ENCODE measurements around the gene ATP6V0A1.

Gene ATP6V0A1

GRCh38 chr17:42518755-42519545, 60.3 kb downstream of the ATP6V0A1 start:
- TF ChIP-seq ZC3H10 (CRISPR knock-in tag; IDR thresholded peaks at IDR 0.05), result no peak
- TF ChIP-seq ZFP3 (CRISPR knock-in tag; IDR thresholded peaks at IDR 0.05), result no peak
- no peak for TF ChIP-seq ZNF70 (CRISPR knock-in tag; IDR thresholded peaks at IDR 0.05)
- TF ChIP-seq GLIS3 (CRISPR knock-in tag; IDR thresholded peaks at IDR 0.05), result no peak
- TF ChIP-seq TOX (CRISPR knock-in tag; IDR thresholded peaks at IDR 0.05; ENCODE audit: borderline replicate concordance), result no peak
- no peak for TF ChIP-seq BACH2 (CRISPR knock-in tag; IDR thresholded peaks at IDR 0.05; ENCODE audit: borderline replicate concordance)
- ATAC-seq, result no peak

DNA sequence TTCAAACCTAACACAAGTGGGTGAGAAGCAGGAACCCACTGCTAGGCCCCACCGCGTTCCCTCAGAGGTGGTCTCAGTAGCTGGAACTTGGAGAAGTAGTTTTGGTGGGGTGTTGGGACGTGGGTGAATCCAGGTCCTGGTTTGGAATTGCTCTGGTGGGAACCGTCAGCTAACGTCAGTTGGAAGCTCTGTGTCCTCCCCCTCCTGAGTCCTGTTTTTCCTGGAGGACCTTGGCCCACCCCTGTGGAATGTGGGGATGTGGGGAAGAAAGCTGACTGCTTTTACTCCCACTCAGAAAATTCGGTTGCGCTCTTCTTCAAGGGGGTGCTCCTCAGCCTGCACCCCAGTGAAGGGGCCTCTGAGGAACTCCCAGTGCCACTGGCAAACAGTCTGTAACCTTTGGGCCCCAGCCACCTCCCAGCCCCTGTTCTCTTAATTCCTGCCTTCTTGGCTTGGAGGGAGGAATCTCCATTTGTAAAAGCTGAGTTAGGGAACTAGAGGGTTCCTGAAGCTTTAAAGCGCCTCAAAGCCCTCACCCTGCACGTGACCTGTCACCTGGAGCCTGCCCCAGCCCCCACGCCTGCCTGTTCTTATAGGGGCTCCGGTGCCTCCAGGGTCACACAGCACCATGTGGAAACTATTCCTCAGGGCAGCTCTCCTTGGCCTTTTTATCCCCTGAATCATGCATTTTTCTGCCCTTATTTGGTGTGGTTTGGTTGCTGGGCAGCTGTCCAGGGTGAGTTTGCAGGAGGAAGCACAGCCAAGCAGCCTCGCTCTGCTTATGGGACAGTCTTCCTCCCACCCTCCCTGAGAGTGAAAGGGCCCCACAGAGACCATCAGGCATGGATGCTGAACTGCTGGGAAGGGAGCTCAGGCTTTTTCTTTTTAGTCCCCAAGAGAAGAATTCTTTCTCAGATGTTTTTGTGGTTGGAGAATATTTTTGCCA, 61.1 kb downstream of the ATP6V0A1 start:
- TF ChIP-seq ZFP3 (CRISPR knock-in tag; IDR thresholded peaks at IDR 0.05) (no peak), BACH2 (CRISPR knock-in tag; IDR thresholded peaks at IDR 0.05; ENCODE audit: borderline replicate concordance) (no peak), ESRRG (CRISPR knock-in tag; IDR thresholded peaks at IDR 0.05) (no peak)
- TF ChIP-seq, protein P1, sequence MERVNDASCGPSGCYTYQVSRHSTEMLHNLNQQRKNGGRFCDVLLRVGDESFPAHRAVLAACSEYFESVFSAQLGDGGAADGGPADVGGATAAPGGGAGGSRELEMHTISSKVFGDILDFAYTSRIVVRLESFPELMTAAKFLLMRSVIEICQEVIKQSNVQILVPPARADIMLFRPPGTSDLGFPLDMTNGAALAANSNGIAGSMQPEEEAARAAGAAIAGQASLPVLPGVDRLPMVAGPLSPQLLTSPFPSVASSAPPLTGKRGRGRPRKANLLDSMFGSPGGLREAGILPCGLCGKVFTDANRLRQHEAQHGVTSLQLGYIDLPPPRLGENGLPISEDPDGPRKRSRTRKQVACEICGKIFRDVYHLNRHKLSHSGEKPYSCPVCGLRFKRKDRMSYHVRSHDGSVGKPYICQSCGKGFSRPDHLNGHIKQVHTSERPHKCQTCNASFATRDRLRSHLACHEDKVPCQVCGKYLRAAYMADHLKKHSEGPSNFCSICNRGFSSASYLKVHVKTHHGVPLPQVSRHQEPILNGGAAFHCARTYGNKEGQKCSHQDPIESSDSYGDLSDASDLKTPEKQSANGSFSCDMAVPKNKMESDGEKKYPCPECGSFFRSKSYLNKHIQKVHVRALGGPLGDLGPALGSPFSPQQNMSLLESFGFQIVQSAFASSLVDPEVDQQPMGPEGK (CRISPR knock-in tag; IDR thresholded peaks at IDR 0.05; ENCODE audit: borderline replicate concordance), result no peak
- TF ChIP-seq, protein P2, sequence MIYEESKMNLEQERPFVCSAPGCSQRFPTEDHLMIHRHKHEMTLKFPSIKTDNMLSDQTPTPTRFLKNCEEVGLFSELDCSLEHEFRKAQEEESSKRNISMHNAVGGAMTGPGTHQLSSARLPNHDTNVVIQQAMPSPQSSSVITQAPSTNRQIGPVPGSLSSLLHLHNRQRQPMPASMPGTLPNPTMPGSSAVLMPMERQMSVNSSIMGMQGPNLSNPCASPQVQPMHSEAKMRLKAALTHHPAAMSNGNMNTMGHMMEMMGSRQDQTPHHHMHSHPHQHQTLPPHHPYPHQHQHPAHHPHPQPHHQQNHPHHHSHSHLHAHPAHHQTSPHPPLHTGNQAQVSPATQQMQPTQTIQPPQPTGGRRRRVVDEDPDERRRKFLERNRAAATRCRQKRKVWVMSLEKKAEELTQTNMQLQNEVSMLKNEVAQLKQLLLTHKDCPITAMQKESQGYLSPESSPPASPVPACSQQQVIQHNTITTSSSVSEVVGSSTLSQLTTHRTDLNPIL (CRISPR knock-in tag; IDR thresholded peaks at IDR 0.05; ENCODE audit: low read depth), result no peak
- ATAC-seq, result peak; percentile 79

GRCh38 chr17:42520540-42520951, 61.9 kb downstream of the ATP6V0A1 start:
- ATAC-seq, result peak; percentile 4
- TF ChIP-seq BACH2 (CRISPR knock-in tag; IDR thresholded peaks at IDR 0.05; ENCODE audit: borderline replicate concordance) (no peak), PPARA (CRISPR knock-in tag; IDR thresholded peaks at IDR 0.05; ENCODE audit: borderline replicate concordance) (no peak)
- TF ChIP-seq, protein P1 (CRISPR knock-in tag; IDR thresholded peaks at IDR 0.05; ENCODE audit: borderline replicate concordance), result 0 out of 2 replicates have a peak, but pooled peaks have one; percentile 34

DNA sequence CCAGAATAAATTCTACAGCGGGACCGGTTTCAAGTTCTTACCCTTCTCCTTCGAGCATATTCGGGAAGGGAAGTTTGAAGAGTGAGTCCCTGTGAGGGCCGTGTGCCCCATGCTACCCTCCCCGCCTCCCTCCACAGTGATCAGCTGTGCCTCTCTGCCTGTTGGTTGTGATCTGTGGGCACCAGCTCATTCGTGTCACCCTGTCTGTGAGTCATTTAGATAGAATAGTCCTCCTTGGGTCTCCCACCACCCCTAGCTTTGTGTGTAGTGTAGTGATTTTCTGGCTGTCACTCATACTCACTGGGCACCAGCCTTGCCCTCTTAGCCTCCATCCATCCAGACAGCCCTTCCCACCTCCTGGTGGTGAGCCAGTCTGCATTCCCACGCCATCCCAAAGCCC, 62.4 kb downstream of the ATP6V0A1 start:
- no peak for ATAC-seq
- TF ChIP-seq ZC3H10 (CRISPR knock-in tag; IDR thresholded peaks at IDR 0.05) (no peak), PPARA (CRISPR knock-in tag; IDR thresholded peaks at IDR 0.05; ENCODE audit: borderline replicate concordance) (no peak), ZNF70 (CRISPR knock-in tag; IDR thresholded peaks at IDR 0.05) (no peak), ZFP30 (CRISPR knock-in tag; IDR thresholded peaks at IDR 0.05) (no peak), SNAI2 (CRISPR knock-in tag; IDR thresholded peaks at IDR 0.05) (no peak), ZNF8 (CRISPR knock-in tag; IDR thresholded peaks at IDR 0.05) (no peak), GLIS3 (CRISPR knock-in tag; IDR thresholded peaks at IDR 0.05) (no peak), ESRRG (CRISPR knock-in tag; IDR thresholded peaks at IDR 0.05) (no peak), ZNF565 (CRISPR knock-in tag; conservative IDR thresholded peaks at IDR 0.05; ENCODE audit: low read depth) (no peak), ZFP3 (CRISPR knock-in tag; IDR thresholded peaks at IDR 0.05) (no peak), BACH2 (CRISPR knock-in tag; IDR thresholded peaks at IDR 0.05; ENCODE audit: borderline replicate concordance) (no peak), CSDC2 (CRISPR knock-in tag; IDR thresholded peaks at IDR 0.05) (no peak), TCF4 (CRISPR knock-in tag; IDR thresholded peaks at IDR 0.05; ENCODE audit: borderline replicate concordance) (no peak), TOX (CRISPR knock-in tag; IDR thresholded peaks at IDR 0.05; ENCODE audit: borderline replicate concordance) (no peak)
- TF ChIP-seq, protein P1 (CRISPR knock-in tag; IDR thresholded peaks at IDR 0.05; ENCODE audit: borderline replicate concordance), result no peak
- TF ChIP-seq, protein P3, sequence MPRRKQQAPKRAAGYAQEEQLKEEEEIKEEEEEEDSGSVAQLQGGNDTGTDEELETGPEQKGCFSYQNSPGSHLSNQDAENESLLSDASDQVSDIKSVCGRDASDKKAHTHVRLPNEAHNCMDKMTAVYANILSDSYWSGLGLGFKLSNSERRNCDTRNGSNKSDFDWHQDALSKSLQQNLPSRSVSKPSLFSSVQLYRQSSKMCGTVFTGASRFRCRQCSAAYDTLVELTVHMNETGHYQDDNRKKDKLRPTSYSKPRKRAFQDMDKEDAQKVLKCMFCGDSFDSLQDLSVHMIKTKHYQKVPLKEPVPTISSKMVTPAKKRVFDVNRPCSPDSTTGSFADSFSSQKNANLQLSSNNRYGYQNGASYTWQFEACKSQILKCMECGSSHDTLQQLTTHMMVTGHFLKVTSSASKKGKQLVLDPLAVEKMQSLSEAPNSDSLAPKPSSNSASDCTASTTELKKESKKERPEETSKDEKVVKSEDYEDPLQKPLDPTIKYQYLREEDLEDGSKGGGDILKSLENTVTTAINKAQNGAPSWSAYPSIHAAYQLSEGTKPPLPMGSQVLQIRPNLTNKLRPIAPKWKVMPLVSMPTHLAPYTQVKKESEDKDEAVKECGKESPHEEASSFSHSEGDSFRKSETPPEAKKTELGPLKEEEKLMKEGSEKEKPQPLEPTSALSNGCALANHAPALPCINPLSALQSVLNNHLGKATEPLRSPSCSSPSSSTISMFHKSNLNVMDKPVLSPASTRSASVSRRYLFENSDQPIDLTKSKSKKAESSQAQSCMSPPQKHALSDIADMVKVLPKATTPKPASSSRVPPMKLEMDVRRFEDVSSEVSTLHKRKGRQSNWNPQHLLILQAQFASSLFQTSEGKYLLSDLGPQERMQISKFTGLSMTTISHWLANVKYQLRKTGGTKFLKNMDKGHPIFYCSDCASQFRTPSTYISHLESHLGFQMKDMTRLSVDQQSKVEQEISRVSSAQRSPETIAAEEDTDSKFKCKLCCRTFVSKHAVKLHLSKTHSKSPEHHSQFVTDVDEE (CRISPR knock-in tag; IDR thresholded peaks at IDR 0.05), result no peak
- TF ChIP-seq, protein P4, sequence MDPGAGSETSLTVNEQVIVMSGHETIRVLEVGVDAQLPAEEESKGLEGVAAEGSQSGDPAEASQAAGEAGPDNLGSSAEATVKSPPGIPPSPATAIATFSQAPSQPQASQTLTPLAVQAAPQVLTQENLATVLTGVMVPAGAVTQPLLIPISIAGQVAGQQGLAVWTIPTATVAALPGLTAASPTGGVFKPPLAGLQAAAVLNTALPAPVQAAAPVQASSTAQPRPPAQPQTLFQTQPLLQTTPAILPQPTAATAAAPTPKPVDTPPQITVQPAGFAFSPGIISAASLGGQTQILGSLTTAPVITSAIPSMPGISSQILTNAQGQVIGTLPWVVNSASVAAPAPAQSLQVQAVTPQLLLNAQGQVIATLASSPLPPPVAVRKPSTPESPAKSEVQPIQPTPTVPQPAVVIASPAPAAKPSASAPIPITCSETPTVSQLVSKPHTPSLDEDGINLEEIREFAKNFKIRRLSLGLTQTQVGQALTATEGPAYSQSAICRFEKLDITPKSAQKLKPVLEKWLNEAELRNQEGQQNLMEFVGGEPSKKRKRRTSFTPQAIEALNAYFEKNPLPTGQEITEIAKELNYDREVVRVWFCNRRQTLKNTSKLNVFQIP (CRISPR knock-in tag; IDR thresholded peaks at IDR 0.05; ENCODE audit: borderline replicate concordance, low read depth), result no peak

Data from SK-N-SH treated with all-trans-retinoic acid at 6 μM for 48 hours (cell line).